Liver (tissue), 3 donors: ENCODE results near the gene CALML6.

ENCODE experiments used
- GABPA ChIP-seq, 2 donors: IDR thresholded peaks in 1 of 2; conservative IDR thresholded peaks in 1 of 2; 2 replicates each; pipeline ENCODE4 v1.6.1; 2016; ENCODE audit warnings: antibody characterized with exemption in 2 of 2, mild to moderate bottlenecking in 1 of 2, moderate library complexity in 1 of 2
- HNF4G ChIP-seq: IDR thresholded peaks from 2 replicates; pipeline ENCODE4 v1.6.1; 2016; ENCODE audit warnings: antibody characterized with exemption
- YY1 ChIP-seq: IDR thresholded peaks from 2 replicates; pipeline ENCODE4 v1.6.1; 2016; ENCODE audit warnings: antibody characterized with exemption, mild to moderate bottlenecking
- TF ChIP-seq, protein P1 (sequence below): fragments of 150-350 bp; IDR thresholded peaks from 2 replicates; pipeline ENCODE4 v1.5.1; 2017; ENCODE audit warnings: improper control_type of control experiment, low read depth, low read length; ENCODE audit not compliant: missing input control
- TF ChIP-seq, protein P2 (sequence below): IDR thresholded peaks from 2 replicates; pipeline ENCODE4 v1.6.1; 2016; ENCODE audit warnings: antibody characterized with exemption, mild to moderate bottlenecking
- TF ChIP-seq, protein P3 (sequence below): IDR thresholded peaks from 2 replicates; pipeline ENCODE4 v1.6.1; 2016; ENCODE audit warnings: antibody characterized with exemption
- donor health status: healthy.
- donor health status: healthy.

DNA sequence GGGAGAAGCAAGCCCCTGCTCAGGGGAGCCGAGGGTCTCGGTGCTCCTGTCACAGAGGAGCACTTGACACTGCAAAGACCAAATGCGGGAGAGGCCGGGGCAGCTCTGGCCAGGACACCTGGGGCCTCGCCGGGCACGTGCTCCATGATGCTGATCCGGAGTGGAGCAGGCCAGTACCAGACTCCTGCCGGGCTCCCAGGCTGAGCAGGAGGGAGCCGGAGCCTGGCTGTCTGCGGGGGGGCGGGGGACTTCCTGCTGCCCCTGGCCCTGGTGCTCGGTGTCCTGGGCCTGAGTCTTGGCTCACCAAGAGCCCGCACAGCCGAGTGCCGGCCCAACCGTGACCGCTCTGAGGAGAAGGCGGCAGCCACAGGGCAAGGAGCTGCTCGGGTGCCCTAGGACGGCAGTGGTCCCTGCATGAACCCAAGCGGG lies 42.5 kb downstream of the CALML6 start:
- TF ChIP-seq, protein P1, sequence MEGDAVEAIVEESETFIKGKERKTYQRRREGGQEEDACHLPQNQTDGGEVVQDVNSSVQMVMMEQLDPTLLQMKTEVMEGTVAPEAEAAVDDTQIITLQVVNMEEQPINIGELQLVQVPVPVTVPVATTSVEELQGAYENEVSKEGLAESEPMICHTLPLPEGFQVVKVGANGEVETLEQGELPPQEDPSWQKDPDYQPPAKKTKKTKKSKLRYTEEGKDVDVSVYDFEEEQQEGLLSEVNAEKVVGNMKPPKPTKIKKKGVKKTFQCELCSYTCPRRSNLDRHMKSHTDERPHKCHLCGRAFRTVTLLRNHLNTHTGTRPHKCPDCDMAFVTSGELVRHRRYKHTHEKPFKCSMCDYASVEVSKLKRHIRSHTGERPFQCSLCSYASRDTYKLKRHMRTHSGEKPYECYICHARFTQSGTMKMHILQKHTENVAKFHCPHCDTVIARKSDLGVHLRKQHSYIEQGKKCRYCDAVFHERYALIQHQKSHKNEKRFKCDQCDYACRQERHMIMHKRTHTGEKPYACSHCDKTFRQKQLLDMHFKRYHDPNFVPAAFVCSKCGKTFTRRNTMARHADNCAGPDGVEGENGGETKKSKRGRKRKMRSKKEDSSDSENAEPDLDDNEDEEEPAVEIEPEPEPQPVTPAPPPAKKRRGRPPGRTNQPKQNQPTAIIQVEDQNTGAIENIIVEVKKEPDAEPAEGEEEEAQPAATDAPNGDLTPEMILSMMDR: no peak
- TF ChIP-seq GABPA (IDR thresholded peaks at IDR 0.05 in 1 of 2, conservative IDR thresholded peaks at IDR 0.05 in 1 of 2): no peak
- no peak for TF ChIP-seq HNF4G
- TF ChIP-seq, protein P2, sequence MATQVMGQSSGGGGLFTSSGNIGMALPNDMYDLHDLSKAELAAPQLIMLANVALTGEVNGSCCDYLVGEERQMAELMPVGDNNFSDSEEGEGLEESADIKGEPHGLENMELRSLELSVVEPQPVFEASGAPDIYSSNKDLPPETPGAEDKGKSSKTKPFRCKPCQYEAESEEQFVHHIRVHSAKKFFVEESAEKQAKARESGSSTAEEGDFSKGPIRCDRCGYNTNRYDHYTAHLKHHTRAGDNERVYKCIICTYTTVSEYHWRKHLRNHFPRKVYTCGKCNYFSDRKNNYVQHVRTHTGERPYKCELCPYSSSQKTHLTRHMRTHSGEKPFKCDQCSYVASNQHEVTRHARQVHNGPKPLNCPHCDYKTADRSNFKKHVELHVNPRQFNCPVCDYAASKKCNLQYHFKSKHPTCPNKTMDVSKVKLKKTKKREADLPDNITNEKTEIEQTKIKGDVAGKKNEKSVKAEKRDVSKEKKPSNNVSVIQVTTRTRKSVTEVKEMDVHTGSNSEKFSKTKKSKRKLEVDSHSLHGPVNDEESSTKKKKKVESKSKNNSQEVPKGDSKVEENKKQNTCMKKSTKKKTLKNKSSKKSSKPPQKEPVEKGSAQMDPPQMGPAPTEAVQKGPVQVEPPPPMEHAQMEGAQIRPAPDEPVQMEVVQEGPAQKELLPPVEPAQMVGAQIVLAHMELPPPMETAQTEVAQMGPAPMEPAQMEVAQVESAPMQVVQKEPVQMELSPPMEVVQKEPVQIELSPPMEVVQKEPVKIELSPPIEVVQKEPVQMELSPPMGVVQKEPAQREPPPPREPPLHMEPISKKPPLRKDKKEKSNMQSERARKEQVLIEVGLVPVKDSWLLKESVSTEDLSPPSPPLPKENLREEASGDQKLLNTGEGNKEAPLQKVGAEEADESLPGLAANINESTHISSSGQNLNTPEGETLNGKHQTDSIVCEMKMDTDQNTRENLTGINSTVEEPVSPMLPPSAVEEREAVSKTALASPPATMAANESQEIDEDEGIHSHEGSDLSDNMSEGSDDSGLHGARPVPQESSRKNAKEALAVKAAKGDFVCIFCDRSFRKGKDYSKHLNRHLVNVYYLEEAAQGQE: no peak
- TF ChIP-seq, protein P3, sequence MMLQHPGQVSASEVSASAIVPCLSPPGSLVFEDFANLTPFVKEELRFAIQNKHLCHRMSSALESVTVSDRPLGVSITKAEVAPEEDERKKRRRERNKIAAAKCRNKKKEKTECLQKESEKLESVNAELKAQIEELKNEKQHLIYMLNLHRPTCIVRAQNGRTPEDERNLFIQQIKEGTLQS: no peak
- TF ChIP-seq YY1: no peak
